ENCODE data around the gene PLCXD1. TPM values are rescaled to one million over a fixed set of nuclear protein-coding genes. Genes with fewer than 3 reads are reported as not detected.

The PLCXD1 gene
- total and polyA plus RNA-seq, 4 donors = 13.4 to 41.5 (median 28.2) TPM

- 50% methylated on average over 23 to 28 of the region's 28 CpGs for WGBS, 2 donors
- H3K9ac ChIP-seq (ENCODE audit: insufficient read depth in 1 of 2, low read length in 2 of 2) = no peak overlapping the region
These were observed 36.4 kb downstream of the PLCXD1 start for GRCh38 chrX:317424-318067.

GRCh38 chrX:318068-318738 lies 37.0 kb downstream of the PLCXD1 start:
- Histone ChIP-seq H3K9ac (ENCODE audit: insufficient read depth in 1 of 2, low read length in 2 of 2) (no peak overlapping the region), H3K36me3 (ENCODE audit: control insufficient read depth in 4 of 4, insufficient read depth in 4 of 4, low read length in 4 of 4) (peaks cover 10 to 30% (median 17%) of the 10 kb centered on the region in 4 donors), H3K9me3 (ENCODE audit: control insufficient read depth in 4 of 4, insufficient read depth in 3 of 4, low read length in 3 of 4) (no peaks in the 10 kb centered on the region), H3K4me3 (peak overlapping the region; percentile 80), H3K4me1 (ENCODE audit: control insufficient read depth in 5 of 5, insufficient read depth in 5 of 5, low read length in 5 of 5) (peaks cover 0 to 12% (median 0%) of the 10 kb centered on the region in 5 donors), H3K27me3 (ENCODE audit: control insufficient read depth in 3 of 3, insufficient read depth in 3 of 3, low read length in 2 of 3) (no peaks in the 10 kb centered on the region), H3K27ac (ENCODE audit: low read depth in 1 of 2, low read length in 1 of 2) (peak overlapping the region; percentile 99)
- ATAC-seq (ENCODE audit: insufficient read depth, low FRiP score) (peak; percentile 73), DNase-seq (peak; percentile 96)
- WGBS, 2 donors = 0% methylated on average over 43 to 61 of the region's 61 CpGs
- TF ChIP-seq CTCF (IDR thresholded peaks at IDR 0.05; ENCODE audit: control extremely low read depth, extremely low read depth) = no peak

More at GRCh38 chrX:317424-318067, 36.4 kb downstream of the PLCXD1 start:
- H3K27me3 ChIP-seq (ENCODE audit: control insufficient read depth in 3 of 3, insufficient read depth in 3 of 3, low read length in 2 of 3) = no peaks in the 10 kb centered on the region
- H3K4me1 ChIP-seq (ENCODE audit: control insufficient read depth in 5 of 5, insufficient read depth in 5 of 5, low read length in 5 of 5) = peaks cover 0 to 12% (median 0%) of the 10 kb centered on the region in 5 donors
- DNase-seq (no peak), ATAC-seq (ENCODE audit: insufficient read depth, low FRiP score) (no peak)
- no peaks in the 10 kb centered on the region for H3K9me3 ChIP-seq (ENCODE audit: control insufficient read depth in 4 of 4, insufficient read depth in 3 of 4, low read length in 3 of 4)
- peaks cover 11 to 37% (median 22%) of the 10 kb centered on the region in 4 donors for H3K36me3 ChIP-seq (ENCODE audit: control insufficient read depth in 4 of 4, insufficient read depth in 4 of 4, low read length in 4 of 4)
- H3K4me3 ChIP-seq = peak overlapping the region; percentile 20
- TF ChIP-seq CTCF (IDR thresholded peaks at IDR 0.05; ENCODE audit: control extremely low read depth, extremely low read depth) = no peak
- H3K27ac ChIP-seq (ENCODE audit: low read depth in 1 of 2, low read length in 1 of 2) = peak overlapping the region in 1 of 2 donors; percentile 2

- WGBS, 2 donors = 0% methylated on average over 57 to 97 of the region's 97 CpGs
- Histone ChIP-seq H3K27me3 (ENCODE audit: control insufficient read depth in 3 of 3, insufficient read depth in 3 of 3, low read length in 2 of 3) (no peaks in the 10 kb centered on the region), H3K4me1 (ENCODE audit: control insufficient read depth in 5 of 5, insufficient read depth in 5 of 5, low read length in 5 of 5) (peaks cover 0 to 12% (median 0%) of the 10 kb centered on the region in 5 donors), H3K36me3 (ENCODE audit: control insufficient read depth in 4 of 4, insufficient read depth in 4 of 4, low read length in 4 of 4) (peaks cover 5 to 23% (median 10%) of the 10 kb centered on the region in 4 donors), H3K4me3 (peak within 1 kb of the TSS; percentile 93), H3K9me3 (ENCODE audit: control insufficient read depth in 4 of 4, insufficient read depth in 3 of 4, low read length in 3 of 4) (no peaks in the 10 kb centered on the region), H3K27ac (ENCODE audit: low read depth in 1 of 2, low read length in 1 of 2) (peak within 1 kb of the TSS; percentile 99), H3K9ac (ENCODE audit: insufficient read depth in 1 of 2, low read length in 2 of 2) (peak within 1 kb of the TSS in 1 of 2 donors; percentile 46)
- ATAC-seq (ENCODE audit: insufficient read depth, low FRiP score) = peak; percentile 87
- peak; percentile 100 for DNase-seq
- peak; percentile 3 for TF ChIP-seq CTCF (IDR thresholded peaks at IDR 0.05; ENCODE audit: control extremely low read depth, extremely low read depth)
These were observed 37.8 kb downstream of the PLCXD1 start, which contains the start of gene GTPBP6 for GRCh38 chrX:318739-319578. TSS of gene GTPBP6 (minus strand) at chrX:318796. CDS start at chrX:318787, 9 bp downstream.
